GM19467 (cell line): ENCODE results near the gene H2BK1.

ENCODE experiments used
- ATAC-seq: cut with Tn5 transposase; IDR thresholded peaks from one replicate; pipeline ENCODE4 v1.9.1; 2021; ENCODE audit warnings: mild to moderate bottlenecking, moderate library complexity; ENCODE audit not compliant: unreplicated experiment

Gene H2BK1

GRCh38 chr7:151245360-151246101 lies 35.2 kb upstream of the H2BK1 start:
- ATAC-seq: no peak

GRCh38 chr7:151244841-151245346 lies 34.6 kb upstream of the H2BK1 start:
- ATAC-seq: no peak

GRCh38 chr7:151244196-151244840 lies 34.0 kb upstream of the H2BK1 start:
- ATAC-seq: no peak

GRCh38 chr7:151243408-151244195 lies 33.3 kb upstream of the H2BK1 start:
- no peak for ATAC-seq

- ATAC-seq: no peak
Measured at GRCh38 chr7:151243045-151243349, 32.7 kb upstream of the H2BK1 start.

- ATAC-seq: no peak
Measured at GRCh38 chr7:151242159-151243044, 32.1 kb upstream of the H2BK1 start.

- ATAC-seq: no peak
Measured at GRCh38 chr7:151241755-151242096, 31.4 kb upstream of the H2BK1 start.

- no peak for ATAC-seq
Measured at GRCh38 chr7:151240942-151241754, 30.9 kb upstream of the H2BK1 start.

- no peak for ATAC-seq
Measured at GRCh38 chr7:151240536-151240935, 30.2 kb upstream of the H2BK1 start.

- ATAC-seq: no peak
Measured at GRCh38 chr7:151239837-151240459, 29.7 kb upstream of the H2BK1 start.

GRCh38 chr7:151238924-151239836 lies 28.9 kb upstream of the H2BK1 start:
- ATAC-seq: no peak

GRCh38 chr7:151238190-151238810 lies 28.0 kb upstream of the H2BK1 start:
- no peak for ATAC-seq

- ATAC-seq: no peak
Measured at GRCh38 chr7:151237244-151238189, 27.2 kb upstream of the H2BK1 start.

GRCh38 chr7:151236406-151236805 lies 26.1 kb upstream of the H2BK1 start:
- ATAC-seq: no peak

GRCh38 chr7:151235091-151235787 lies 25.0 kb upstream of the H2BK1 start:
- no peak for ATAC-seq

GRCh38 chr7:151233804-151234203 lies 23.5 kb upstream of the H2BK1 start:
- ATAC-seq: no peak
